ENCODE data around the gene TTI1. TPM values are rescaled to one million over a fixed set of nuclear protein-coding genes. Genes with fewer than 3 reads are reported as not detected.
A peak's percentile ranks its signal among the peaks of the same experiment; 100 is the strongest.

Gene TTI1
- total and polyA plus RNA-seq, 9 of the 15 experiments (the other 6 are each of a cell fraction or from before 2014, with no cell fraction given): 9.8 to 55.1 (median 39.4) TPM

DNA sequence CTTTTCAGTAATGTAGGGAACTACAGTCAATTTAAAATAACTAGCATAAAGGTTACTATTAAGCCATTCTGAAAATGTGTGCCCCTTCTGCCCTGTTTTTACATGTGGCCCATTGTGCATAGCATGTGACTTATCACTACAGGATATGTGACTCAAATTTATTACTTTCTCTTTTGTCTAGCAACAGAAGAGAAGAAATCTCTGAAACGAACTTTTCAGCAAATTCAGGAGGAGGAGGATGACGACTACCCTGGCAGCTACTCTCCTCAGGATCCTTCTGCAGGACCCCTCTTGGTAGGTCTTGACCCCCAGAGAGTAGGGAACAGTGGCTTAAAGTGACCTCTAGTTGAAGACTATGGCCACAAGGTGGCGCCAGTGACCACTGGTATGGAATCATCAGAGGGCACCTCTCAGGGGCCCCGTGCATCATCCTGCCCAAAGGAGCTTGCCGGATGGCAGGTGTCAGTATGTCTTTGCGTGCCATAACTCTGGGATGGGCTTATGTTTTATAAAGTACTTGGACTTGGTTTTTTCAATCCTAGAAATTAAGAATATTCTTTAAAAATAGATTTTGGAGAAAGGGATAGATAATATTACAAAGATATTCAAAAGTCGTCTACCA is 24.2 kb upstream of the TTI1 start (continued):
- no peak for TF ChIP-seq FOSL1 (tag; conservative IDR thresholded peaks at IDR 0.05)
- no peak for TF ChIP-seq ZNF197 (CRISPR knock-in tag; IDR thresholded peaks at IDR 0.05; ENCODE audit: low read depth)
- TF ChIP-seq POU5F1 (IDR thresholded peaks at IDR 0.05; ENCODE audit: borderline replicate concordance, low read depth, low read length, partially characterized antibody): no peak
- no peak for TF ChIP-seq SRSF1 (IDR thresholded peaks at IDR 0.05; ENCODE audit: low read depth, low read length)
- peak in 1 of 2 experiments; percentile 38; a peak in 2 of 4 replicates for TF ChIP-seq MAZ (CRISPR knock-in tag; conservative IDR thresholded peaks at IDR 0.05 in 1 of 2, IDR thresholded peaks at IDR 0.05 in 1 of 2)
- TF ChIP-seq TSC22D4 (tag; IDR thresholded peaks at IDR 0.05): no peak
- TF ChIP-seq, protein P1, sequence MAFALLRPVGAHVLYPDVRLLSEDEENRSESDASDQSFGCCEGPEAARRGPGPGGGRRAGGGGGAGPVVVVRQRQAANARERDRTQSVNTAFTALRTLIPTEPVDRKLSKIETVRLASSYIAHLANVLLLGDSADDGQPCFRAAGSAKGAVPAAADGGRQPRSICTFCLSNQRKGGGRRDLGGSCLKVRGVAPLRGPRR (CRISPR knock-in tag; IDR thresholded peaks at IDR 0.05): no peak
- TF ChIP-seq ELF1 (tag; IDR thresholded peaks at IDR 0.05): no peak
- TF ChIP-seq CAMTA2 (CRISPR knock-in tag; conservative IDR thresholded peaks at IDR 0.05): no peak
- TF ChIP-seq, protein P2, sequence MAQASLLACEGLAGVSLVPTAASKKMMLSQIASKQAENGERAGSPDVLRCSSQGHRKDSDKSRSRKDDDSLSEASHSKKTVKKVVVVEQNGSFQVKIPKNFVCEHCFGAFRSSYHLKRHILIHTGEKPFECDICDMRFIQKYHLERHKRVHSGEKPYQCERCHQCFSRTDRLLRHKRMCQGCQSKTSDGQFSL (CRISPR knock-in tag; IDR thresholded peaks at IDR 0.05): no peak
- TF ChIP-seq, protein P2 (tag; IDR thresholded peaks at IDR 0.05): no peak
- no peak for TF ChIP-seq TRIM24 (IDR thresholded peaks at IDR 0.05)
- no peak for TF ChIP-seq ZNF212 (CRISPR knock-in tag; IDR thresholded peaks at IDR 0.05)
- no peak for TF ChIP-seq TCF7L2 (IDR thresholded peaks at IDR 0.05; ENCODE audit: low read depth, low read length)
